Stomach (tissue), 9 donors: ENCODE results near the gene MYL5. TPM values are rescaled to one million over a fixed set of nuclear protein-coding genes. Genes with fewer than 3 reads are reported as not detected.

Source experiments
- DNase-seq, 2 donors: peaks; one replicate each; pipeline versions ENCODE4 v3.0.0 to v3.0.0-alpha.2; 2013 to 2019
- H3K27ac ChIP-seq, 5 donors: fragments of 200-600 bp in 4 of 5; sonication (generic) in 4 of 5; one replicate each; pipeline ENCODE4 v1.5.1; 2013 to 2019; ENCODE audit warnings: mild to moderate bottlenecking in 1 of 5, moderate library complexity in 1 of 5
- H3K27me3 ChIP-seq, 3 donors: fragments of 200-600 bp; sonication (generic); one replicate each; pipeline ENCODE4 v1.5.1; 2017 to 2019; ENCODE audit warnings: mixed run types in 1 of 3
- H3K36me3 ChIP-seq, 4 donors: fragments of 200-600 bp; sonication (generic); 1 replicate in 3 of 4; 2 replicates in 1 of 4; pipeline ENCODE4 v1.5.1; 2016 to 2019
- H3K4me1 ChIP-seq, 4 donors: fragments of 200-600 bp; sonication (generic); one replicate each; pipeline ENCODE4 v1.5.1; 2016 to 2019
- H3K4me3 ChIP-seq, 4 donors: fragments of 200-600 bp; sonication (generic) in 3 of 4; one replicate each; pipeline ENCODE4 v1.5.1; 2016 to 2019; ENCODE audit warnings: mild to moderate bottlenecking in 1 of 4
- H3K9me3 ChIP-seq, 4 donors: fragments of 200-600 bp; sonication (generic); one replicate each; pipeline ENCODE4 v1.5.1; 2016 to 2019
- EP300 ChIP-seq: sonication (generic); formaldehyde crosslinking; IDR thresholded peaks from one replicate; pipeline ENCODE4 v1.6.1; 2017; ENCODE audit warnings: antibody characterized with exemption
- POLR2A ChIP-seq, 4 donors: fragments of 450-650 bp; IDR thresholded peaks; one replicate each; pipeline ENCODE4 v1.6.1; 2016; ENCODE audit warnings: antibody characterized with exemption in 4 of 4, control low read depth in 2 of 4, mild to moderate bottlenecking in 1 of 4, moderate library complexity in 1 of 4
- POLR2AphosphoS5 ChIP-seq, 3 donors: sonication (generic); formaldehyde crosslinking; IDR thresholded peaks; one replicate each; pipeline ENCODE4 v1.6.1; 2016; ENCODE audit warnings: antibody characterized with exemption in 3 of 3
- WGBS, 5 donors: extraction: QIAGEN DNeasy Blood & Tissue Kit in 3 of 5; methylation state at CpG; one replicate each; pipeline versions ENCODE4 v1.1.5 to v1.1.7; 2013 to 2018; 5-methylcytosine and 5-hydroxymethylcytosine counted together
- intact Hi-C: fragments of 100-400 bp; cut with DNase I; formaldehyde crosslinking; loops from one replicate; pipeline ENCODE4 v1.15.1; 2023; ENCODE audit warnings: low total_unique reads
- polyA plus RNA-seq, 3 donors: library from polyadenylated mRNA; stranded (reverse); fragments of 200-250 nt; gene quantifications; one replicate each; pipeline ENCODE4 v1.2.3, GENCODE V29; 2013
- total RNA-seq, 5 donors: library from RNA; depleted of rRNA; stranded (reverse); fragments of >200 nt; gene quantifications; one replicate each; pipeline versions ENCODE4 v1.1.0 to v1.2.3, GENCODE V29; 2014 to 2016
- TF ChIP-seq, protein P1 (sequence below), 7 experiments: fragments of 450-650 bp in 4 of 7; fragments of 200-600 bp in 3 of 7; sonication (generic) in 3 of 7; IDR thresholded peaks; one replicate each; pipeline ENCODE4 v1.5.1; 2016 to 2019; ENCODE audit warnings: antibody characterized with exemption in 7 of 7, control low read depth in 2 of 7, mild to moderate bottlenecking in 1 of 7
- donor health status: healthy with polysubstance abuse.
- donor health status: Bipolar disorder and iron deficiency.
- donor health status: healthy.

Gene MYL5
- total and polyA plus RNA-seq, 8 donors, result 7.0 to 148 (median 16.2) TPM

GRCh38 chr4:647481-647880, 26.9 kb upstream of the MYL5 start:
- no peak for TF ChIP-seq POLR2A (IDR thresholded peaks at IDR 0.05)
- TF ChIP-seq, protein P1, sequence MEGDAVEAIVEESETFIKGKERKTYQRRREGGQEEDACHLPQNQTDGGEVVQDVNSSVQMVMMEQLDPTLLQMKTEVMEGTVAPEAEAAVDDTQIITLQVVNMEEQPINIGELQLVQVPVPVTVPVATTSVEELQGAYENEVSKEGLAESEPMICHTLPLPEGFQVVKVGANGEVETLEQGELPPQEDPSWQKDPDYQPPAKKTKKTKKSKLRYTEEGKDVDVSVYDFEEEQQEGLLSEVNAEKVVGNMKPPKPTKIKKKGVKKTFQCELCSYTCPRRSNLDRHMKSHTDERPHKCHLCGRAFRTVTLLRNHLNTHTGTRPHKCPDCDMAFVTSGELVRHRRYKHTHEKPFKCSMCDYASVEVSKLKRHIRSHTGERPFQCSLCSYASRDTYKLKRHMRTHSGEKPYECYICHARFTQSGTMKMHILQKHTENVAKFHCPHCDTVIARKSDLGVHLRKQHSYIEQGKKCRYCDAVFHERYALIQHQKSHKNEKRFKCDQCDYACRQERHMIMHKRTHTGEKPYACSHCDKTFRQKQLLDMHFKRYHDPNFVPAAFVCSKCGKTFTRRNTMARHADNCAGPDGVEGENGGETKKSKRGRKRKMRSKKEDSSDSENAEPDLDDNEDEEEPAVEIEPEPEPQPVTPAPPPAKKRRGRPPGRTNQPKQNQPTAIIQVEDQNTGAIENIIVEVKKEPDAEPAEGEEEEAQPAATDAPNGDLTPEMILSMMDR (IDR thresholded peaks at IDR 0.05), result no peak
- TF ChIP-seq EP300, result no peak
- no peak for TF ChIP-seq POLR2AphosphoS5 (IDR thresholded peaks at IDR 0.05)
- DNase-seq, result no peak
- Histone ChIP-seq H3K27ac (no peak overlapping the region), H3K9me3 (peaks cover 0 to 9% (median under 1%) of the 10 kb centered on the region in 4 donors), H3K36me3 (no peaks in the 10 kb centered on the region), H3K4me3 (no peak overlapping the region), H3K4me1 (peaks cover 0 to 9% (median 0%) of the 10 kb centered on the region in 4 donors), H3K27me3 (peaks cover 0 to 58% (median 27%) of the 10 kb centered on the region in 3 donors)
- WGBS, 5 donors, result 64 to 70% (median 67%) methylated on average over 12 to 13 of the region's 13 CpGs
- intact Hi-C loops, result no loop called here

DNA sequence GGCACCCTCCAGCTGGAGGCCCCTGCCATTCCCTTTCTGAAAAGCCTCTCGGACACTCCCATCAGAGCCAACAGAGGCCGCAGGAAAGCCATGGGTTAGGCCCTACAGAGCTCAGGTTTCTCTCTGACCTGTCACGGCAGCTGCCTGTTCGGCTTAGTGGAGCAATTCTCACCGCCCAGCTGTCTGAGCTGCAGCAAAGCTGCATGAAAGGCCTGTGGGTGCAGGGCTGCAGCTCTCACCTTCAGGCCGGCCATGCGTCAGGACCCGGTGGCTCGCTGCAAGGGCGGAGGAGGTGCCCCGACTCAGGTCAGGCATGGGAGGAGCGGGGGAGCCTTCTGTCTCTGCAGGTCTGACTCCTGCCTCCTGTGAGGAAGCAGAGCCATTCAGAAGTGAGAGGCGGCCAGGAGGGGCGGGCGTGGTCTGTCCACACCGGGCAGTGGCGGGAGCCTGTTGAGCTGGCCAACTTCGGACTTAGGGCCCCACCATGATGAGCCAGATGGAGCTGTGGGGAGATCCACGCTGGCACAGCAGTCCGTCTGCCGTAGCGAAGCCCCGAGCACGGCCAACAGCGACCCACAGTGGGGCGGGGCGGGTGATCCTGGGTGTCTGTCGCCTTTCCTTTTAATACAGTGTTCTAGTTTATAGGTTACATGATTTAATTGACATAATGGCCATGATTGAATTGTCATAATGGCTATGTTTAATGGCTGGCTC, 25.6 kb upstream of the MYL5 start:
- WGBS, 5 donors, result 53 to 82% (median 62%) methylated on average over 17 to 28 of the region's 28 CpGs
- no peak for DNase-seq
- TF ChIP-seq POLR2A (IDR thresholded peaks at IDR 0.05) (no peak), EP300 (no peak), POLR2AphosphoS5 (IDR thresholded peaks at IDR 0.05) (no peak)
- TF ChIP-seq, protein P1 (IDR thresholded peaks at IDR 0.05), result no peak

DNA sequence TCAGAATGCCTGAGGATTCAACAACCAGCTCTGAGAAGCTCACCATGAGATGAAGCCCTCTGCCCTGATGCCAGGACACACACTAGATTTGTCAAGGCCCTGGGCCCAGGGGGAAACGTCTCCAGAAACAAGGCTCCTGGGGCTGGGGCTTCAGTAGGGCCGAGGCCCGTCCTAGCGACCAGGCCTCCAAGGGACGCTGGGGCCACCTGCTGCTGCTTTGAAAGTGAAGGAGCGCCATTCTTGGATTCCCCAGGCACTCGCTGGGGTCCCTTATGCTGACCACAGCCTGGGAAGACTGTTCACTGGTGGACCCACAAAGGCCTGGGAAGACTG, 25.1 kb upstream of the MYL5 start:
- no peaks in the 10 kb centered on the region for H3K36me3 ChIP-seq
- intact Hi-C loops, result no loop called here
- peaks cover 0 to 2% (median 0%) of the 10 kb centered on the region in 4 donors for H3K9me3 ChIP-seq
- TF ChIP-seq POLR2A (IDR thresholded peaks at IDR 0.05) (no peak), EP300 (no peak), POLR2AphosphoS5 (IDR thresholded peaks at IDR 0.05) (no peak)
- TF ChIP-seq, protein P1 (IDR thresholded peaks at IDR 0.05), result no peak
- H3K27ac ChIP-seq, result no peak overlapping the region
- DNase-seq, result no peak
- no peak overlapping the region for H3K4me3 ChIP-seq
- peaks cover 0 to 9% (median 0%) of the 10 kb centered on the region in 4 donors for H3K4me1 ChIP-seq
- H3K27me3 ChIP-seq, result peaks cover 0 to 66% (median 27%) of the 10 kb centered on the region in 3 donors
- 80 to 98% (median 92%) methylated on average over 6 to 7 of the region's 7 CpGs for WGBS, 5 donors

More for the DNA sequence above, 25.6 kb upstream of the MYL5 start:
- no peak overlapping the region for H3K27ac ChIP-seq
- H3K4me3 ChIP-seq, result no peak overlapping the region
- peaks cover 0 to 8% (median 0%) of the 10 kb centered on the region in 4 donors for H3K9me3 ChIP-seq
- intact Hi-C loops, result no loop called here
- no peaks in the 10 kb centered on the region for H3K36me3 ChIP-seq
- peaks cover 0 to 66% (median 27%) of the 10 kb centered on the region in 3 donors for H3K27me3 ChIP-seq
- H3K4me1 ChIP-seq, result peaks cover 0 to 9% (median 0%) of the 10 kb centered on the region in 4 donors

- peaks cover 0 to 70% (median 28%) of the 10 kb centered on the region in 3 donors for H3K27me3 ChIP-seq
- no peak overlapping the region for H3K27ac ChIP-seq
- no peak overlapping the region for H3K4me3 ChIP-seq
- intact Hi-C loops, result no loop called here
- WGBS, 5 donors, result 77 to 92% (median 88%) methylated on average over 6 to 13 of the region's 13 CpGs
- no peaks in the 10 kb centered on the region for H3K36me3 ChIP-seq
- DNase-seq, result no peak
- peaks cover 0 to 9% (median 0%) of the 10 kb centered on the region in 4 donors for H3K4me1 ChIP-seq
- H3K9me3 ChIP-seq, result no peaks in the 10 kb centered on the region
- no peak for TF ChIP-seq POLR2AphosphoS5 (IDR thresholded peaks at IDR 0.05)
- TF ChIP-seq, protein P1 (IDR thresholded peaks at IDR 0.05), result no peak
- no peak for TF ChIP-seq POLR2A (IDR thresholded peaks at IDR 0.05)
- TF ChIP-seq EP300, result no peak
These were observed 24.5 kb upstream of the MYL5 start for GRCh38 chr4:649751-650310.
